GM12878 (cell line): ENCODE measurements around the gene PLXNB2. TPM values are rescaled to one million over a fixed set of nuclear protein-coding genes. Genes with fewer than 3 reads are reported as not detected.

Experiments used
- ATAC-seq: fragments of 200-7000 bp; cut with Tn5 transposase; 3 replicates; pipeline ENCODE4 v1.9.1; 2020; ENCODE audit warnings: mild to moderate bottlenecking, moderate library complexity
- BruUV-seq: library from RNA; stranded (reverse); fragments of 400-500 nt; replicated peaks from 2 replicates; lab custom pipeline; 2021; lab: Mats Ljungman, UMichigan
- CTCF ChIA-PET: fragments of 300-600 bp; sonication (Branson Sonifier 250); formaldehyde crosslinking; extraction: SDS; loops from one replicate; lab custom pipeline; 2021; ENCODE audit warnings: inconsistent platforms; lab: Yijun Ruan, JAX
- POLR2A ChIA-PET: fragments of 350-600 bp; formaldehyde crosslinking; extraction: SDS; loops from one replicate; lab custom pipeline; 2021; ENCODE audit warnings: inconsistent platforms; lab: Charles Lee
- RAD21 ChIA-PET: fragments of 300-600 bp; sonication (Branson Sonifier 250); formaldehyde crosslinking; loops from one replicate; lab custom pipeline; 2023; ENCODE audit warnings: antibody characterized with exemption; ENCODE audit not compliant: unreplicated experiment; lab: Charles Lee
- SMC1A ChIA-PET: fragments of 300-600 bp; sonication (Branson Sonifier 250); formaldehyde crosslinking; loops from one replicate; lab custom pipeline; 2023; ENCODE audit not compliant: unreplicated experiment, uncharacterized antibody; lab: Charles Lee
- DNase-seq: peaks from one replicate; pipeline ENCODE4 v3.0.0-alpha.2; 2011; ENCODE audit warnings: low read depth, low spot score
- FAIRE-seq: peaks from 3 replicates; lab custom pipeline; 2011; peaks lifted over from hg19 to GRCh38; lab: Jason Lieb, UNC
- H2AFZ ChIP-seq: 2 replicates; pipeline ENCODE4 v1.6.0; 2011; ENCODE audit warnings: low read depth, low read length, control low read depth; ENCODE audit not compliant: control insufficient read depth
- H3K27ac ChIP-seq: 2 replicates; pipeline ENCODE4 v1.5.1; 2011; ENCODE audit warnings: control low read depth; ENCODE audit not compliant: control insufficient read depth, insufficient read depth
- H3K27me3 ChIP-seq, 2 experiments: replicated peaks in 1 of 2; 2 replicates each; pipeline versions ENCODE4 v1.6.0 to v1.6.1; 2011; ENCODE audit warnings: low read length in 1 of 2; ENCODE audit not compliant: control insufficient read depth in 2 of 2, insufficient read depth in 2 of 2
- H3K36me3 ChIP-seq, 2 experiments: 2 replicates each; pipeline ENCODE4 v1.5.1; 2011; ENCODE audit warnings: low read length in 1 of 2; ENCODE audit not compliant: control insufficient read depth in 2 of 2, insufficient read depth in 2 of 2
- H3K4me1 ChIP-seq: 2 replicates; pipeline ENCODE4 v1.6.1; 2011; ENCODE audit warnings: mild to moderate bottlenecking, low read length, moderate library complexity, mixed read lengths; ENCODE audit not compliant: control insufficient read depth, insufficient read depth
- H3K4me2 ChIP-seq: 2 replicates; pipeline ENCODE4 v1.6.0; 2011; ENCODE audit warnings: control low read depth; ENCODE audit not compliant: control insufficient read depth, insufficient read depth
- H3K4me3 ChIP-seq: fragments of 200-600 bp; sonication (generic); 2 replicates; pipeline ENCODE4 v1.5.1; 2016
- H3K79me2 ChIP-seq: 2 replicates; pipeline ENCODE4 v1.6.0; 2011; ENCODE audit warnings: low read length; ENCODE audit not compliant: control insufficient read depth, insufficient read depth
- H3K9ac ChIP-seq: 2 replicates; pipeline ENCODE4 v1.8.0; 2011; ENCODE audit warnings: low read length, control low read depth, mixed read lengths; ENCODE audit not compliant: control insufficient read depth, insufficient read depth
- H3K9me3 ChIP-seq: replicated peaks from 3 replicates; pipeline ENCODE4 v1.5.1; 2011; ENCODE audit warnings: mild to moderate bottlenecking, low read length; ENCODE audit not compliant: control insufficient read depth, insufficient read depth
- H4K20me1 ChIP-seq: 2 replicates; pipeline ENCODE4 v1.6.0; 2011; ENCODE audit not compliant: control insufficient read depth, insufficient read depth
- ATF7 ChIP-seq: fragments of 450-650 bp; IDR thresholded peaks from 2 replicates; pipeline ENCODE4 v1.6.1; 2016; ENCODE audit warnings: low read depth, mild to moderate bottlenecking
- BCL11A ChIP-seq: IDR thresholded peaks from 2 replicates; pipeline ENCODE4 v1.6.1; 2011; ENCODE audit warnings: low read depth, low read length
- BCL3 ChIP-seq: IDR thresholded peaks from 2 replicates; pipeline ENCODE4 v1.6.1; 2011; ENCODE audit warnings: borderline replicate concordance, low read depth, mild to moderate bottlenecking, moderate library complexity, low read length; ENCODE audit not compliant: insufficient read depth, poor library complexity, severe bottlenecking
- BMI1 ChIP-seq: fragments of 450-650 bp; IDR thresholded peaks from 2 replicates; pipeline ENCODE4 v1.6.1; 2016; ENCODE audit warnings: mild to moderate bottlenecking, moderate library complexity, borderline replicate concordance
- CHD2 ChIP-seq: IDR thresholded peaks from 2 replicates; pipeline ENCODE4 v1.6.1; 2011; ENCODE audit warnings: low read depth, low read length, improper control_type of control experiment, borderline replicate concordance
- CREB1 ChIP-seq: IDR thresholded peaks from 2 replicates; pipeline ENCODE4 v1.6.1; 2012; ENCODE audit warnings: low read depth, mild to moderate bottlenecking, inconsistent platforms
- FOS ChIP-seq: IDR thresholded peaks from 3 replicates; pipeline ENCODE4 v1.6.1; 2011; ENCODE audit warnings: borderline replicate concordance; ENCODE audit not compliant: insufficient read length; ENCODE audit errors: extremely low read depth
- HDAC2 ChIP-seq: fragments of 200-600 bp; sonication (generic); IDR thresholded peaks from 2 replicates; pipeline ENCODE4 v1.6.1; 2017
- HDAC6 ChIP-seq: fragments of 200-600 bp; sonication (generic); IDR thresholded peaks from one replicate; pipeline ENCODE4 v1.8.0; 2017; ENCODE audit warnings: antibody characterized with exemption; ENCODE audit not compliant: unreplicated experiment
- HDGF ChIP-seq: fragments of 450-650 bp; IDR thresholded peaks from 2 replicates; pipeline ENCODE4 v1.6.1; 2016; ENCODE audit warnings: antibody characterized with exemption
- JUNB ChIP-seq: IDR thresholded peaks from 2 replicates; pipeline ENCODE4 v1.6.1; 2016; ENCODE audit warnings: antibody characterized with exemption, mild to moderate bottlenecking
- KLF5 ChIP-seq: fragments of 450-650 bp; IDR thresholded peaks from 2 replicates; pipeline ENCODE4 v1.6.1; 2014; ENCODE audit warnings: mild to moderate bottlenecking; ENCODE audit not compliant: partially characterized antibody
- NFIC ChIP-seq: IDR thresholded peaks from 2 replicates; pipeline ENCODE4 v1.6.1; 2012; ENCODE audit warnings: low read depth, mild to moderate bottlenecking, inconsistent platforms, low read length, moderate library complexity
- POLR2A ChIP-seq: IDR thresholded peaks from 2 replicates; pipeline ENCODE4 v1.6.1; 2011; ENCODE audit warnings: low read depth, mild to moderate bottlenecking, low read length
- SIX5 ChIP-seq: IDR thresholded peaks from 2 replicates; pipeline ENCODE4 v1.6.1; 2011; ENCODE audit warnings: mild to moderate bottlenecking, low read depth, low read length, moderate library complexity; ENCODE audit not compliant: severe bottlenecking
- SMAD1 ChIP-seq: fragments of 450-650 bp; IDR thresholded peaks from 2 replicates; pipeline ENCODE4 v1.6.1; 2018; ENCODE audit warnings: mild to moderate bottlenecking, low read depth; ENCODE audit not compliant: partially characterized antibody
- ZNF274 ChIP-seq: IDR thresholded peaks from one replicate; pipeline ENCODE4 v1.8.0; 2011; ENCODE audit not compliant: insufficient read length, insufficient read depth
- WGBS: methylation state at CpG from one replicate; pipeline ENCODE4 v1.1.6; 2016; ENCODE audit warnings: low lambda C conversion rate; ENCODE audit not compliant: insufficient replicate concordance, insufficient coverage; ENCODE audit errors: missing lambda C conversion rate; 5-methylcytosine and 5-hydroxymethylcytosine counted together
- in situ Hi-C: fragments of 300-500 bp; cut with MboI; formaldehyde crosslinking; loops from 9 replicates; pipeline ENCODE4 v1.14.3; 2018; ENCODE audit warnings: mixed read lengths
- intact Hi-C: fragments of 100-400 bp; cut with micrococcal nuclease; formaldehyde crosslinking; loops from one replicate; pipeline ENCODE4 v1.14.2; 2022; ENCODE audit not compliant: unreplicated experiment
- polyA plus RNA-seq, 11 experiments: library from polyadenylated mRNA; depleted of rRNA in 4 of 11; unstranded in 6 of 11; stranded (reverse) in 5 of 11; fragments of >200 nt; fragmentation: Nextera tagmentation in 4 of 11; fragmentation: Illumina TruSeq in 1 of 11; extraction: Ambion mirVana in 4 of 11; extraction: Trizol in 1 of 11; gene quantifications; 1 replicate in 1 of 11; 2 replicates in 10 of 11; pipeline versions ENCODE4 v1.2.1 to v1.2.3, GENCODE V29; 2011 to 2016; ENCODE audit warnings: inconsistent platforms in 2 of 11, missing spikeins in 2 of 11, low read depth in 1 of 11
- total RNA-seq, 4 experiments: library from RNA; depleted of rRNA in 3 of 4; stranded (reverse); fragments of >200 nt in 3 of 4; fragmentation: Illumina TruSeq in 1 of 4; extraction: Trizol in 1 of 4; gene quantifications; 2 replicates each; pipeline versions ENCODE4 v1.2.1 to v1.2.3, GENCODE V29; 2013 to 2021

Gene PLXNB2
- total and polyA plus RNA-seq, 10 of the 15 experiments (the other 5 are each of a cell fraction or from before 2014, with no cell fraction given): 0.68 to 134 (median 41.9) TPM

DNA sequence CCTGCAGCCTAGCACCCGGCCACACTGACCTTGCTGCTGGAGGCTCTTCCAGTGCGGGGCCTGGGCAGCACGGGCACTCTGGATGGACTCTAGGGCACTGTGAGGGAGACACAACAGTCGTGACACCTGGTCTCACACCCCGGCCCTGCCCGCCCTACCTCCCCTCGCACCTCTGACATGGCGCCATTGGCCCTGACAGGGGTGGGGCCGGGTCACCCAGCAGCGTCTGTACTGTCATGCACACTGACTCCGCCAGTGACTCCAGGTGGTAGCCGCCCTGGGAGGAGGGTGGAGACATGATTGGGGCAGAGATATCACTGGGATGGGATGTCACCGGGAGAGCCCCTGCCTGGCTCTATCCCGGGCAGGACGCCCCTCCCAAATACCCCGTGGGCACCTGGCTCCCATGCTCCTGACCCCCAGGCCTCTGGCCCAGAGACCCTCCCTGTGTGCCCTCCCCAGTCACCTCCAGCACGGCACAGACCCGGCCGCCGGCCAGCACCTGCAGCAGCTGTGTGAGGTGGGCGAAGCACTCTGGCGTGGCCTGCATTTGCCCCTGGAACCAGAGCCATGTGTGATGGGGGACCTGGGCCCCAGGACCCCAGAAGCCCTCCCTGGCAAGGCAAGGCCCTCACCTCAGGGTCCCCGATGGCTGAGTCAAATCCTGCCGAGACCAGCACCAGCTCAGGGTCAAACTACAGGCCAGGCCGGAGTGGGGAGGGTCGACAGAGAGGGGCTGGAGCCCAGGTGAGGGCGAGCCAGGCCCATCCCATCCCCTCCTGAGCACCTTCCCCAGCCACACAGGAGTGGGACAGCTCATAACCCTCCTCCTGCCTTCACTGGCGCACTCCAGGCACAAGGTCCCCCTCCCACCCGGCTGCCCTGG, 59.0 kb downstream of the PLXNB2 start:
- ATAC-seq (no peak), FAIRE-seq (no peak), DNase-seq (no peak)
- no peak overlapping the region for H2AFZ ChIP-seq
- WGBS: 86% methylated on average over 27 of the region's 29 CpGs
- H3K27me3 ChIP-seq: no peaks in the 10 kb centered on the region
- ChIA-PET POLR2A (no interaction called here), RAD21 (no interaction called here), CTCF (no interaction called here), SMC1A (no interaction called here)
- in situ Hi-C loops: no loop called here
- no peaks in the 10 kb centered on the region for H3K9me3 ChIP-seq
- peaks cover 32% of the 10 kb centered on the region for H3K4me1 ChIP-seq
- BruUV-seq: no TSS peak
- intact Hi-C loops: loop anchor here (10.0 kb wide), 1 partner anchor 226 kb away; the partner anchor contains the start of gene SBF1
- H3K27ac ChIP-seq: no peak overlapping the region
- H4K20me1 ChIP-seq: no peaks in the 10 kb centered on the region; the same call in none of the 2 replicates
- TF ChIP-seq FOS (no peak), BCL11A (no peak)
- H3K4me3 ChIP-seq: no peak overlapping the region
- peaks cover 6 to 14% of the 10 kb centered on the region in 2 experiments; a peak in 3 of 4 replicates for H3K36me3 ChIP-seq
- H3K4me2 ChIP-seq: peak overlapping the region; percentile 33; the same call in 1 of the 2 replicates
- H3K79me2 ChIP-seq: peaks cover 38% of the 10 kb centered on the region
- H3K9ac ChIP-seq: no peak overlapping the region

DNA sequence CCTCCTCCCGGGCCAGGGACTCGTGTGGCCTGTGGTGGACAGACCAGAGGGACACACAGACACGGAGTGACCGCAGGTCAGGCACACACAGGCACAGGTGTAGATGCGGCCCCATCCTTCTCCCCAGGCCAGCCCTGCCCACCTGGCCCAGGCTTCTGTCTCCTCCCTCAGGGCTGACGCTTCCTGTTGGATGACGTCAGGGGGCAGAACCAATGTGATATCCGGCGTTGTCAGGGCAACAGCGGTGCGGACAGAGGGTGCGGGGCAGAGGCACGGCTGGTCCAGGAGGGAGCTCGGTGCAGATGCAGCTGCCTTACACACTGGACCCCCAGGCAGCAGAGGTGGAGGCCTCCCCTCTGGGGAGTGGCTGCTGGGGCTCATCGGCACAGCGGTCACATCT, 59.7 kb downstream of the PLXNB2 start:
- no peaks in the 10 kb centered on the region for H3K9me3 ChIP-seq
- CTCF ChIA-PET: no interaction called here
- H3K36me3 ChIP-seq: peaks cover 6 to 14% of the 10 kb centered on the region in 2 experiments; a peak in 3 of 4 replicates
- POLR2A ChIA-PET: interaction anchor here (1.0 kb wide), 1 partner anchor 61 kb away, joined by 3 read pairs; no protein-coding TSS in a partner anchor
- in situ Hi-C loops: no loop called here
- no TSS peak for BruUV-seq
- SMC1A ChIA-PET: no interaction called here
- no peak for DNase-seq
- peak overlapping the region; percentile 33; the same call in 1 of the 2 replicates for H3K4me2 ChIP-seq
- H3K27ac ChIP-seq: no peak overlapping the region
- ATAC-seq: peak; percentile 16
- no peak for FAIRE-seq
- no peaks in the 10 kb centered on the region; the same call in none of the 2 replicates for H4K20me1 ChIP-seq
- H3K79me2 ChIP-seq: peaks cover 42% of the 10 kb centered on the region
- no peak overlapping the region for H3K4me3 ChIP-seq
- 19% methylated on average over 16 of the region's 16 CpGs for WGBS
- H3K9ac ChIP-seq: no peak overlapping the region
- RAD21 ChIA-PET: no interaction called here
- intact Hi-C loops: loop anchor here (10.0 kb wide), 1 partner anchor 227 kb away; the partner anchor contains the start of gene SBF1
- no peaks in the 10 kb centered on the region for H3K27me3 ChIP-seq
- peaks cover 32% of the 10 kb centered on the region for H3K4me1 ChIP-seq
- no peak overlapping the region for H2AFZ ChIP-seq
- TF ChIP-seq POLR2A: peak; percentile 62
- peak; percentile 90 for TF ChIP-seq BMI1
- peak; percentile 48; the same call in 1 of the 2 replicates for TF ChIP-seq CHD2
- TF ChIP-seq HDGF: peak; percentile 14; the same call in 1 of the 2 replicates
- TF ChIP-seq CREB1: peak; percentile 88
- TF ChIP-seq SIX5: no peak
- no peak for TF ChIP-seq NFIC
- TF ChIP-seq KLF5: no peak
- TF ChIP-seq HDAC6: no peak
- TF ChIP-seq BCL3: no peak
- TF ChIP-seq SMAD1: no peak
- no peak for TF ChIP-seq JUNB
- TF ChIP-seq HDAC2: no peak
- TF ChIP-seq ATF7: peak; percentile 94
- no peak for TF ChIP-seq ZNF274
